Liver (tissue), 3 donors: ENCODE results near the gene ODAD3.

Experiments
- ATF3 ChIP-seq: IDR thresholded peaks from 2 replicates; pipeline ENCODE4 v1.6.1; 2016; ENCODE audit warnings: antibody characterized with exemption
- CTCF ChIP-seq: fragments of 150-350 bp; IDR thresholded peaks from 2 replicates; pipeline ENCODE4 v1.5.1; 2017; ENCODE audit warnings: improper control_type of control experiment, low read depth, low read length; ENCODE audit not compliant: missing input control
- GABPA ChIP-seq, 2 donors: IDR thresholded peaks in 1 of 2; conservative IDR thresholded peaks in 1 of 2; 2 replicates each; pipeline ENCODE4 v1.6.1; 2016; ENCODE audit warnings: antibody characterized with exemption in 2 of 2, mild to moderate bottlenecking in 1 of 2, moderate library complexity in 1 of 2
- JUND ChIP-seq, 2 donors: IDR thresholded peaks; 2 replicates each; pipeline ENCODE4 v1.6.1; 2016; ENCODE audit warnings: antibody characterized with exemption in 2 of 2
- MAX ChIP-seq: IDR thresholded peaks from 2 replicates; pipeline ENCODE4 v1.6.1; 2016; ENCODE audit warnings: antibody characterized with exemption
- RXRA ChIP-seq, 2 donors: IDR thresholded peaks; 2 replicates each; pipeline ENCODE4 v1.6.1; 2017 to 2018; ENCODE audit warnings: antibody characterized with exemption in 2 of 2, mild to moderate bottlenecking in 1 of 2
- YY1 ChIP-seq: IDR thresholded peaks from 2 replicates; pipeline ENCODE4 v1.6.1; 2016; ENCODE audit warnings: antibody characterized with exemption, mild to moderate bottlenecking
- donor health status: healthy.
- donor health status: healthy.

- no peak for TF ChIP-seq GABPA (IDR thresholded peaks at IDR 0.05 in 1 of 2, conservative IDR thresholded peaks at IDR 0.05 in 1 of 2)
- no peak for TF ChIP-seq CTCF
- no peak for TF ChIP-seq RXRA (IDR thresholded peaks at IDR 0.05)
- TF ChIP-seq JUND (IDR thresholded peaks at IDR 0.05): no peak
- TF ChIP-seq ATF3: no peak
- no peak for TF ChIP-seq YY1
- TF ChIP-seq MAX: no peak
These were observed 3.0 kb upstream of the ODAD3 start for GRCh38 chr19:11437955-11438354.
